ENCODE results near the gene ZNF629.
A peak's percentile ranks its signal among the peaks of the same experiment; 100 is the strongest.

ZNF629 gene

GRCh38 chr16:30740364-30741251 lies 46.4 kb downstream of the ZNF629 start:
- peak; percentile 48 for DNase-seq (ENCODE audit: extremely low read depth, low read depth)
- no peak overlapping the region for H3K4me3 ChIP-seq (replicated peaks; ENCODE audit: low read depth, low read length)

GRCh38 chr16:30738984-30739951 lies 47.7 kb downstream of the ZNF629 start:
- no peak for TF ChIP-seq CTCF (IDR thresholded peaks at IDR 0.05; ENCODE audit: low read depth, low read length, missing control alignments)
- DNase-seq (ENCODE audit: extremely low read depth, low read depth) = no peak
- no peak overlapping the region for H3K4me3 ChIP-seq (replicated peaks; ENCODE audit: low read depth, low read length)

More at GRCh38 chr16:30740364-30741251, 46.4 kb downstream of the ZNF629 start:
- TF ChIP-seq CTCF (IDR thresholded peaks at IDR 0.05; ENCODE audit: low read depth, low read length, missing control alignments) = no peak

GRCh38 chr16:30737794-30738648 lies 49.0 kb downstream of the ZNF629 start:
- no peak for DNase-seq (ENCODE audit: extremely low read depth, low read depth)
- no peak overlapping the region for H3K4me3 ChIP-seq (replicated peaks; ENCODE audit: low read depth, low read length)
- TF ChIP-seq CTCF (IDR thresholded peaks at IDR 0.05; ENCODE audit: low read depth, low read length, missing control alignments) = no peak

GRCh38 chr16:30736995-30737793 lies 49.8 kb downstream of the ZNF629 start:
- TF ChIP-seq CTCF (IDR thresholded peaks at IDR 0.05; ENCODE audit: low read depth, low read length, missing control alignments) = no peak
- DNase-seq (ENCODE audit: extremely low read depth, low read depth) = no peak
- no peak overlapping the region for H3K4me3 ChIP-seq (replicated peaks; ENCODE audit: low read depth, low read length)

- H3K4me3 ChIP-seq (replicated peaks; ENCODE audit: low read depth, low read length) = no peak overlapping the region
- TF ChIP-seq CTCF (IDR thresholded peaks at IDR 0.05; ENCODE audit: low read depth, low read length, missing control alignments) = no peak
- no peak for DNase-seq (ENCODE audit: extremely low read depth, low read depth)
These were observed 55.6 kb downstream of the ZNF629 start for GRCh38 chr16:30731411-30731810.
